ENCODE measurements around the gene FILIP1L.

FILIP1L gene

DNA sequence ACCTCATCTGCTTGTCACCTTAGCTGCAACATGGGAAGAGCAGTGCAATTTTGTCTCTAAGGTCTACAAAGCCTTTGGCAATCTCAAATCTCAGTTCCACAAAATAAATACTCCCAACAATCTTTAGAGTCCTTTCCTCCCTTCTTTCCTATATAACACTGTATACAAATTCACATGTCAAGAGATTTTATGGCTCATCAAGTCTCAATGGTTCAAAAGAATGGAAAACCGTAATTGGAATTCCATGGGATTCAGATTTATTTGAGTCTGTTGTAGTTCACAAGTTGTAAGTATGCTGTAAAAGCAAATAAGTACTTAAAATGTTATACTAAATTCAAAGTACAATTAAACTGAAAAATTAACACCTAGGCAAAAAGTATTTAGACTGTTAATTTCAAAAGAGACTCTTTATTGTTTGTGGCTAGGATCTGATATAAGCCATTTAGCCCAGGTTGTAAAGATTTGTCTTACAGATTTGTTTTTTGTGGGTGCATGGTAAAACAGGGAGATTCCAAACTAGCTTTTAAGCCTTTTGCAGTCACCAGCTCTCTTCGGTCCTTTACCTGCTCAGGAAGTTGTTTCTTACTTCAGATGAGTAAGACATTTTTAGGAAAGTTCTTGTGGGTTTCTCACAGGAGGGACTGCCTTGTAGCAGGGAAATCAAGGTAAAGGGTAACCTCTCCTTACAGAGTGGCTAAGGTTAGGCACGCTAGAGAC, 246.5 kb downstream of the FILIP1L start:
- DNase-seq (ENCODE audit: low read depth), result no peak

DNA sequence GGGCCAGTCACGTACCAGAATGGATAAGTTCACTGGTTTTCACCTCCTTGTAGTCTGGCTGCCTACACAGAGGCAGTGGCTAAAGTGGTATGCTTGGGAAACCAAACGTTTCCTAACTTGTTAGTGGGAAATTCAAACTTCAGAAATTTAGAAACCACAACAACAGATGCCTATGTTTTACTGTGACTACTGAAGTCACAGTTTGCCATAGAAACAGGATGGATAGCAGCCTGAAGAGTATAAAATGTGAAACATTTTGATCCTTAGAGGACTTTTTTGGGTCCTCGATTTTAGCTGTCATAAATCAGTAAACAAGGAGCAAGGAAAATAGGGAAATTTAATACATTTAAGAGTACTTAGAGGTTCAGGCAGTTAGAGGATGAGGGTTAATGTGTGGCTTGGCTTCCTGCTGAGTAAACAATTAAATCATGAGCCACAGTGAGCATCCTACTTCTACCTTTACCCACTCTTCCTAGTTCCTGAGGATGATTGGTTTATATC, 248.0 kb downstream of the FILIP1L start:
- no peak for DNase-seq (ENCODE audit: low read depth)

DNA sequence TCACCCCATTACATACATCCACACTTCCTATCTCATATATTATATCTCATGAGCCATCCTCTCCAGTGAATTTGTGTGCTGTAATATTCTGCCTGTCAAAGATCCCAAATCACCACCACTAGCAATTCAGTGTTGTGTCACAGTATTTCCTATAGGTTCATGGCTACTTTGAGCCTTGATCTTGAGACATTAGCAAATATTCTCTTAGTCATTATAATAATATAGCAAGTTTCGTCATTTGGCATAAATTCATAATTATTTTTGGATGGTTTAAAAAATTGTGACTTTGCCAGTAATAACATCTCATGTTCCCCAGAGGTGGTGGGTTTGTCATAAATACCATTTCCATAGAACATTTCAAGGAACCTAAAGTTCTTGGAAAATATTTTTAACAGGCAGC, 249.0 kb downstream of the FILIP1L start:
- DNase-seq (ENCODE audit: low read depth), result no peak

DNA sequence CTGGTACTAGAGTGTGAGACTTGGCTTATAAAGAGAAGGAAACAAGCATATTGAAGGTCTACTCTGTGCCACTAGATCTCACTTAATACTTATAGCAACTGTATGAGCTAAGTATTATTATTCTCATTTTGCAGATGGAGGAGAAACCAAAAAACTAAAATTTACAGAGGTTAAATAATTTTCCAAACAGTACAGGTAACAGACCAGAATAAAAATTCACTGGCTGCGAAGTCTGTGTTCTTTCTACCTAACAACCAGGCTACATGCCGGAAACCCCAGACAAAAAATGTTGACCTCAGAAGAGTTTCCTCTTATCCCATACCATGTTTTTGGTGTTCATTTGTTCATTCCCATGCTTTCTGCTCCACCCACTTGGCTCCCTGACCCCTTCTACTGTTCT, 250.0 kb downstream of the FILIP1L start:
- DNase-seq (ENCODE audit: low read depth), result no peak

DNA sequence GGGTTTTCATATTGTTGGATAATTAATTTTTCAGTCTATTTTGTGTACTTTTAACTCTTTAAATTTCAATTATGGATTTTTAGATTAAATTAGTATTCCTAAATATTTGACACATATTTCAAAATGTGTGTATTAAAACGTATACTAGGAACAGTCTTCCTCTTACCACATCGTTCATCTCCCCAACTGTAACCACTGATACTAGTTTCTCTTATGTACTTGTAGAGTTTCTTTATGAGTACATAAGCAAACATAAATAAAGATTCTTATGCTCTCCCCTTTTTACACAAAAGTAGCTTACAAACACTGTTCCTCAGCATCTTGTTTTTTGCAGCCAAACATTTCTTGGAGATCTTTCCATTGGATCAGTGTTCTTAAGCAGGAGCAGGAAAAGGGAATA, 250.7 kb downstream of the FILIP1L start:
- DNase-seq (ENCODE audit: low read depth), result no peak

DNA sequence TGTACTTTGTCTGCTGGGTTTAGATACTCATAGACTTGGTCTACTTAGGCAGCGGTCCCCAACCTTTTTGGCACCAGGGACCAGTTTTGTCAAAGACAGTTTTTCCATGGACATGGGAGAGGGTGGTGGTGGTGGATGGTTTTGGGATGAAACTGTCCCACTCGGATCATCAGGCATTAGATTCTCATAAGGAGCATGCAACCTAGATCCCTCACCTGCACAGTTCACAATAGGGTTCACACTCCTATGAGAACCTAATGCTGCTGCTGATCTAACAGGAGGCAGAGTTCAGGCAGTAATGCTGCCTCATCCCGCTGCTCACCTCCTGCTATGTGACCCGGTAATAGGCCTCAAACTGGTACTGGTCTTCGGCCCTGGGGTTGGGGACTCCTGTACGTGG, 251.3 kb downstream of the FILIP1L start:
- no peak for DNase-seq (ENCODE audit: low read depth)

DNA sequence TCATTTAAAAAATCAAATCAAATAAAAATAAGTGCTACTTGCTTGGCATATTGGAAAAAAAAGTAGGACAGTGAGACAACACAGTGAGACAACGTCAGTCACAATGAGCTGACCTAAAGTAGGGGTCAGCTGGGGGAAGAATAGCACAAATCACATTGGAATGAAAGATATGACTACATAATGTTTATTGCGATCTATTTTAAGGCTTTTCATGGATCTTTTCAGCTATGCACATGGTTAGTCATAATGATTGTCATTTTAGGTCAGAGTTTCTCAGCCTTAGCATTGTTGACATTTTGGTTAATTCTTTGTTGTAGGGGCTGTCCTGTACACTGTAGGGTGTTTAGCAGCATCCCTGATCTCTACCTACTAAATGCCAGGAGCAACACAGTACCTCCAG, 252.1 kb downstream of the FILIP1L start:
- DNase-seq (ENCODE audit: low read depth), result no peak

DNA sequence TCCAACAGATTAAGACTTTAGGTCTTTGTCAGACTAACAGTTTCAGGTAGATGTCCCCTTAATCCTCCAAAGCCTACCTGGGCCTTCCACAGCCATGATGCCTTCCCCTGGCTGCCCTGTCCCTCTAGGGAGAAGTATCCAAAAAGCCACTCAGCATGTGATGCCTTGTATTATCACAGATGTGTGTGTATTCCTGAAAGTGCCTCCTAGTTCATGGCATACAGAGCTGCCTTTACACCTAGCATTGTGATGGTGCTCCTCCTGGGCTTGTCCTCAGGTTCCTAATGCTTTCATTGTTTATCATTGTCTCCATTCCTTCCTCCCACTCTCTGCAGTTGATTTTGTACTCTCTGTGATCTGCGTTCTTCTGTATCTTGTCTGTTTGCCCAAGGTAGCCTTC, 253.1 kb downstream of the FILIP1L start:
- DNase-seq (ENCODE audit: low read depth), result no peak

DNA sequence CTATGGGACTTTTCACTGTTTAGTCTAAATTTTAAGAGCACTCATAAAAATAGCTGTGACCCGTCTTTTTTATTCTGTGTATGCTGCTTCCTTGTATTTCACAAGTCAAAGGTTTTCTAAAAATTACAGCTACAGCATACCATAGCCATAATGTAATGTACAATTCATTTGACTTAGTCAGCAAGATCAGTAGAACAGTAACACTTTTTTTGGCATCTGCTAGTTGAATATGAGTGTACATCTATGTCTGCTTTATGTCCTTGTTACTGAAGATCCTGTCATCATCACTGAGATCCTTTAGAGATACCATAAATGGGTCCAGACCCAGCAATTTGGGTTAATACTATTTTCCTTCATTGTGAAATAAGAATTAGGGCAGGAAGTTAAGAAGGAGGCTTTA, 254.5 kb downstream of the FILIP1L start:
- DNase-seq (ENCODE audit: low read depth), result no peak

DNA sequence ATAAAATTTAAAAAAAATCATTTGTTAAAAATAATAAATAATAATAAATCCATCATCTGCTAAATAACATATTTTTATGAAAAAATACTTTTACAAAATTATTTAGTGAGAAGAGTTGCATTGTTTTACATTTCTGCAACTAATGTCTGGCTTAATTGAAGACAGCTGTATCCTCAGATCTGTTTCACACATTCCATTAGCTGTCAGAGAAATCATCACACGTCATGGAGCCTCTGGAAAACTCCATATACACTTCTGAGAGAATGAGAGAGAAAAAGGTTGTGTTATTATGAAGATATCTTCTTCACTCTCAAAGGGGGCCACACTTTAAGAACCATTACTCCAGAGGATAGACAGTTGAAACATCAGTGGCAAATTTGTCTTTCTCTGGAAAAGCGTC, 255.8 kb downstream of the FILIP1L start:
- DNase-seq (ENCODE audit: low read depth), result no peak

DNA sequence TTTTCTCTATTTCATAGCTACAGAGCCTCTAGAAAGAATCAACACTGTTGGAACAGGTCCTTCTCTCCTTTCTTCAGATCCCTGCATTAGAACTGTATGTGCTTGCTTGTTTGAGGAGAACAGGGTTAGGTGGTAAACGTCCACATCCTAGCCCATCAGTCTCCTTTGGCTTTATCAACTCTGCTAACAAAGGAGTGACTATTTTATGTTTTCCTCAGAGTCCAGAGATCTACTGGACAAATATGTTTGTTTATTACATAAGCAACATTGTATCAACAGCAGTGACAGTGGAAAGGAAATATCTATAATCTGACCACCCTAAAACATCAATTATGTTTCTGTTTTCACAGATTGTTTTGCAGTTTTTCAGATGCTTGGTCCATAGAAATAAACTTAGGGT, 257.0 kb downstream of the FILIP1L start:
- DNase-seq (ENCODE audit: low read depth), result no peak

DNA sequence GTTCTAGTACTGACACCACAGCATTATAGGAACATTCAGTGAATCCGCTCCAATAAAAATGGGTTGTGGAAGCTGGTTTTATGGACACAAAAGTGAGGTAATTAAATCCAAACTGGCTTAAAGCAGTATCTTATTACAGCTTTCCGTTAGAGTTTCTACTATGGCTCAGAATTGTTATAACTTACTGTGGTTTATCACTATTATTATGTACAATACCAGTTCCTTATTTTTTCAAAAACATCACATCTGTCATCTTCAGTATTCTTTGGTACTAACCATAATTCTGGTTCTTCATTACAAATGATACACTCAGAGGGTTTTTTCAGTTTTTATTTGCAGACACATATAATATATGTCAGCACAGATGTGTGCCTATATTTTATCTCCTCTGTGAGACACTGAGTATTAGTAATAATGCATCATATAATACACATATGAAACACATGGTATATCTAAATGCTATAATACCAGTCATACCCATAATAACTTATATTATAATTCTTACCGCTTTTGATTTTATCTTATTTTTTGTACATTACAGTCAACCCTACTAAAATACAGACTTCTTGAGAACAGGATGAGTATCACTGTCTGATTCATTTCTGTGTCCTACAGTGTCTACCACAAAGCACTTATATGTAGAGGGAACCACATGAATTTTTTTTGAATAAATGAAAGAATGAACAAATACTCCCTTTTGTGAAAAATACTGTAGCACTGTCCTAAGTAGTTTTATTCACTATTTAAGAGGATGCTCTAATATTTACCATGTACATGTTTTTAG, 257.7 kb downstream of the FILIP1L start:
- DNase-seq (ENCODE audit: low read depth), result no peak

DNA sequence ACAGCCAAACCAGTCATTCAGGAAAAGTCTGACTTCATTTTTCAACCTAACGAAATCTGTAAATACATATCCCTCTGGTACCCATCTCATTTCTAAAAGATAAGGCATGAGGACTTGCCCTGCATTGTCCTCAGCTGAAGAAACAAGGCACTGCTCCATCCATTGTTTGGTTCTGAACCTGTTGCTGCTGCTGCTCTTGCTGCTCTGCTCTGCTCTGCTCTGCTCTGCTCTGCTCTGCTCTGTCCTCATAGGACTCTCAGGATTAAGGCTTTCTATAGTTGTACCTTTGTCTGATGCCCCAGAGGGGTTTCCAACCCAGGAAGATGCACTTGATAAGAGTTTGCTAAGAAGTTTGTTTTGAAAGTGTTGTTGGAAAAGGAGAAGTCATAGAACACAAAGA, 258.4 kb downstream of the FILIP1L start:
- no peak for DNase-seq (ENCODE audit: low read depth)

DNA sequence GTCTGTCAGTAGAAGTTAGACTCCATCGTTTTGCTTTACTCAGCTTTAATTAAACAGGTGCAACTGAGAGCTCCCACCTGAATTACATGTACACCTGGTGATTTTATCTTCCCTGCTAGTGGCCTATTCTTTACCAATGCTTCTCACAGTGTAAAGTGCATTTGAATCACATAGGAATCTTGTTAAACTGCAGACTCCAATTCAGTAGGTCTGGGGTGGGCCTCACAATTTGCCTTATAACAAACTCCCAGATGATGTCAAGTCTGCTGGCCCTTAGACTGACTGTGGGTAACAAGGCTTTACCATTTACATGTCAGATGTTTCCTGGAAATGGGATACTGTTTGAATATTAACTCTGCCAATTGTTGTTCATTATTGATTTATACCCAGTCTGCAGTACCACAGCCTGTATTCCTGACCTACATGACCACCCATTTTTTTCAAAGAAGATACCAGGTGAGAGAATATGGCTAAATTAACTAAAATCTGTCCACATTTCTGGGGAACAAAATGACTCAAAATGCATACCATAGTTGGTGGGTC, 259.5 kb downstream of the FILIP1L start:
- no peak for DNase-seq (ENCODE audit: low read depth)

DNA sequence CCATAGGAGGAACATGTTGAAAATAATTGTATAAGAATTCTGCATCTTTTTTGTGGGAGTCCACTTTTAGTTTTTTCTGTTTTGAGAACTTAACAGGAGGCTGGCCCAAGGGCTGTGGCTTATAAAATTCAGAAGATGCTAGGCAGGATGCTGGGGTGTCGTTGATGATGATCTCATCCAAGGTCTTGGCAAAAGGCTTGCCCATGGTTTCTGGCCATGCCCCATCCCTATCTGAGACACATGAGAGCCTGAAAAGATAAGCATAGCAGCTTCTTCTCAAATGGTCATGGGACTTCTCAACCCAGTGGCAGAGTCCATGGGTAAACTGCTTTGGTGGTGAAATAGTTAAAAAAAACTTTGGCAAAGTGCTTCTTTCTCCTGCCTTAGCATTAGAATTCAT, 261.4 kb downstream of the FILIP1L start:
- no peak for DNase-seq (ENCODE audit: low read depth)

DNA sequence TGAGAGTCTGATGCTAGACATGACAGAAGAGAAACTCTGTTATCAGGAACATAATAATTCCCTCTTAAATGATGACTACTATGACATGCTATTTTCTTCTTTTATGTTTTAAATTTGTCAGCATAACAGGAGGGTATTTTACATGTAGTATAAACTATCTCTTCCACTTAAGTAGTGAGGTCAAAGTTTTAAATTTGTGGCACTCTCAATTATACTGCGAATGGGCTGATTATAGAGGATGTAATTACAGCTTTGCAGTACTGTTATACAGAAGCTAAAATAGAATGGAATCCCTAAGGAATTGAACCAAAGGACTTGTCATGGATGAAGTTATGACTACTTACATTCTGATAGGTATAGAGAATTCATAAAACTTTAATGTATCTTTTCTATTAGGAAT, 262.3 kb downstream of the FILIP1L start:
- DNase-seq (ENCODE audit: low read depth), result no peak

DNA sequence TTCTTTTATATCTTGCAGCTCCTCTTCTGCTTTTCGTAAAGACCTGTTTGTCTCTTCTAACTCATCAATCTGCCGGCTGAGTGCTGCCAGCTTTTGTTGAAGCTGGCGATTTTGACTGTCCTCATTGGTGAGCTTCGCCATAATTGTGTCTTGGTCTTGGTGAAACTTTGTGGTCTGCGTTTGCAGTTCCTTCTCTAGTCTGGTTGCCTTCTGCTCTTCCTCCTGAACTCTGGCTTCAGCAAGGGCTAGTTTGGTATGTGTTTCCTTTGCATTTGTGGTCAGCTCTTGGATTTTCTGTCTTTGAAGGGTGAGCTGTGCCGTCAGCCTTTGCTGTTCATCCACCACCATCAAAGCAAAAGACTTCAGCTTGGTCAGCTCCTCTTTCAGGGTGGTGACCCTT, 263.7 kb downstream of the FILIP1L start:
- no peak for DNase-seq (ENCODE audit: low read depth)

DNA sequence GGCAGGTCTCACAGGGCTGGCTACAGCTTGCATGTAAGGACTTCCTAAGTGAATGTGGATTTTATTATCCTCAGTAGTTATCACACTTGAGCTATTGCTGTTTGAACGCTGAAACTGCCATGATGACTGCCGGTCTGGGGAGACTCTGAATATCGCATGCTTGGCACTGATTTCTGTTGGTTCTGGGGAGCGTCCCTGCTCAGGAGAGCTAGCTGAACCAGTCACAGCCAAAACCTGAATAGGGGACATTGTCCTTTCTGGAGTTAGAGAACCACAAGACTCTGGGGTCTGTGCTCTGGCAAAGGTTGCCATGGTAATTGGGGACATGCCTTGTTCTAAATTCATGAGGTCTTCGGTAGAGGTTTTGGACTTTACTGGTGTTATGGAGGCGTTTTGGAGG, 265.9 kb downstream of the FILIP1L start:
- DNase-seq (ENCODE audit: low read depth), result no peak

DNA sequence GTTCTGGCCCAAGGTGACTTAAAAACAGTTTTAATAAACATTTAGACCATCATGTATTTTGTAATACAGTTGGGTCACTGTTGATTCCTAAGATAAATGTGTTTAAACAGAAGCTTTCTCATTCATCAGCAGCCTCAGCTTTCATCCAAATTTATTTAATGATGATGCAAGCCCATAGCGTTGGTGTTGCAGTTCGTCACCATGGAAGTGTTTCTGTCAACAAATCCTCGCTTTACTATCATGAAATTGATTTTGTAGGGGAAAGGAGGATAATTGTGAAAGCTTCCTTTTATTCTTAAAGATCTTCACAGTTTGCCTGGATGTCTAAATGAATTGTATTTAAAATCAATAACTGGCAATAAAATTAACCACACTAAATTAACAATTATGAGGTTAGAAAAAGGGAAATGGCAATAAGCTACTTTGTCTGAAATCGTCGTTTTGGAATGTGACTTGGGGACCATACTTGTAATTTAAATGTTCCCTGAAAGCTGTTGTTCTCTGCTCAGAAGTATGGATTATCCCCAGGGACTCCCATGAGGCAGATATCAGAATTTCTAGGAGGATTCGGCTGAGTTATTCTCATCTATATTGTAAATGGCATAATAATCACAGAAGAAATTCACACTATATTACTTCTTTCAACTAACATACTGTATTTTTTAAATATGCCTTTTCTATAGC, 267.7 kb downstream of the FILIP1L start:
- no peak for DNase-seq (ENCODE audit: low read depth)

DNA sequence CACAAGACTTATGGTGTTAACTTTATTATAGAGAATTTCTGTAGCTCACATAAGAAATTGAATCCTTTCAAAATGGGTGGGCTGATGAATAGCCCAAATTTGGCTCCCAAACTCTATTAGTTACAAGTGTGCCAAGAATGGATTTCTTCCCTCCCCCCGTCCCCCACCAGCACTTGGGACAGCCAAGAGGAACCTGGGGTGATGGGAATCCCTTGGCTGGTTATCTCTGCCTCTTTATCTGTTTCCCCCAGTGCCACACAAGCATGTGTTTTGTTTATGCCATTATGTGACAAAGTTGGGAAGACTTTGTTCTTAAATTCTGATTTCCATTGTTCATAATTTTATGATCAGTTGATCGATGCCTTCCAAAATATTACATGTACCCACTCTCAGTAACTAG, 268.3 kb downstream of the FILIP1L start:
- DNase-seq (ENCODE audit: low read depth), result no peak

DNA sequence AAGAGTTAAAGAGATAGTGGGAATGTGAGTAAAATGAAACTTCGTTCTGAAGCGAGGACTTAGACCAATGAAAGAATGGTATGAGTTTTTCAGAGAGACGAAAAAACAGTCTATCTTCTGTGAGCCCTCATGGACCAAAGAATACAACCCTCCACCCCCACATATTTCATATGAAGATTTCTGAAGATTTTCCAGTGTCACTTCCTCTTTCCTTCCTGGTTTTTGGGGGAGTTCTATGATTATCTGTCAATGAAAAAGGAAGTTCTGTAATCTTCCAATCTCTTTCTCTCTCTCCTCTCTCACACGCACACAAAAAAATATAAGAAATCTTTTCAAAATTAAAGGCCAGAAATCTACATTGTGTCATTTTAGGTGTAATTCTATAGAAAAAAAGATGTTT, 269.0 kb downstream of the FILIP1L start:
- DNase-seq (ENCODE audit: low read depth), result no peak

DNA sequence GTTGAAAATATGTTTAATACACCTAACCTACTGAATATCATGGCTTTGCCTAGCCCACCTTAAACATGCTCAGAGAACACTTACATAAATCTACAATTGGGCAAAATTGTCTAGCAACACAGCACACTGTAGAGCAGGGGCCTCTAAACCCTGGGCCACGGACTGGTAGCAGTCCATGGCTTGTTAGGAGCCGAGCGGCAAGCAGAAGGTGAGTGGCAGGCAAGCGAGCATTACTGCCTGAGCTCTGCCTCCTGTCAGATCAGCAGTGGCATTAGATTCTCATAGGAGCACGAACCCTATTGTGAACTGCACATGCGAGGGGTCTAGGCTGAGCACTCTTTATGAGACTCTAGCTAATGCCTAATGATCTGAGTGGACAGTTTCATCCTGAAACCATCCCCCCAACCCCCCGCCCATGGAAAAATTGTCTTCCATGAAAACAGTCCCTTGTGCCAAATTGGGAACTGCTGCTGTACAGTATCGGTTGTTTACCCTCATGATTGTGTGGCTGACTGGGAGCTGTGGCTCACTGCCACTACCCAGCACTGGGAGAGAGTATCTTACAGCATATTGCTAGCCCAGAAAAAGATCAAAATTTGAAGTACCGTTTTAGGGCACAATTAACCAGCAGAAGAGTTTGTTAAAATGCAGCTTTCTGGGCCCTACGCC, 270.6 kb downstream of the FILIP1L start:
- DNase-seq (ENCODE audit: low read depth), result no peak
